CD4-positive, alpha-beta memory T cell (primary cell): ENCODE results near the gene SNX10. TPM values are rescaled to one million over a fixed set of nuclear protein-coding genes. Genes with fewer than 3 reads are reported as not detected.

Source experiments
- CTCF ChIA-PET: fragments of 350-600 bp; sonication (Branson Sonifier 250); formaldehyde crosslinking; loops from one replicate; lab custom pipeline; 2021; ENCODE audit warnings: inconsistent platforms; ENCODE audit not compliant: partially characterized antibody; lab: Charles Lee
- POLR2A ChIA-PET: fragments of 350-600 bp; sonication (Branson Sonifier 250); formaldehyde crosslinking; loops from one replicate; lab custom pipeline; 2021; ENCODE audit not compliant: partially characterized antibody; lab: Charles Lee
- DNase-seq, 5 donors: peaks; one replicate each; pipeline versions ENCODE4 v3.0.0 to v3.0.0-alpha.2; 2020 to 2022; ENCODE audit warnings: mixed read lengths in 1 of 5
- H3K27ac ChIP-seq: one replicate; pipeline ENCODE4 v1.7.0; 2013; ENCODE audit warnings: low read depth, low read length
- H3K27me3 ChIP-seq: 2 replicates; pipeline ENCODE4 v1.7.0; 2013; ENCODE audit warnings: mild to moderate bottlenecking, low read length, moderate library complexity; ENCODE audit not compliant: insufficient read depth
- H3K36me3 ChIP-seq: 2 replicates; pipeline ENCODE4 v1.7.0; 2013; ENCODE audit warnings: mild to moderate bottlenecking, low read length, moderate library complexity; ENCODE audit not compliant: insufficient read depth
- H3K4me1 ChIP-seq: 2 replicates; pipeline ENCODE4 v1.7.0; 2013; ENCODE audit warnings: mild to moderate bottlenecking, low read length, moderate library complexity; ENCODE audit not compliant: insufficient read depth
- H3K4me3 ChIP-seq, 2 donors: one replicate each; pipeline ENCODE4 v1.7.0; 2013; ENCODE audit warnings: low read length in 2 of 2, mild to moderate bottlenecking in 1 of 2
- H3K9me3 ChIP-seq, 2 donors: one replicate each; pipeline ENCODE4 v1.7.0; 2013; ENCODE audit warnings: low read length in 2 of 2, control low read depth in 1 of 2; ENCODE audit not compliant: control insufficient read depth in 1 of 2
- H3K27ac Mint-ChIP-seq, 7 donors: one replicate each; pipeline ENCODE4 v1.8.0; 2020 to 2021; ENCODE audit warnings: mixed read lengths in 7 of 7, mild to moderate bottlenecking in 6 of 7, inconsistent platforms in 3 of 7, moderate library complexity in 3 of 7
- H3K27me3 Mint-ChIP-seq, 2 donors: one replicate each; pipeline ENCODE4 v1.8.0; 2020 to 2021; ENCODE audit warnings: mixed read lengths in 2 of 2
- H3K36me3 Mint-ChIP-seq, 2 donors: one replicate each; pipeline ENCODE4 v1.8.0; 2020 to 2021; ENCODE audit warnings: mixed read lengths in 2 of 2, inconsistent platforms in 1 of 2, mild to moderate bottlenecking in 1 of 2
- H3K4me1 Mint-ChIP-seq, 4 donors: one replicate each; pipeline ENCODE4 v1.8.0; 2020 to 2021; ENCODE audit warnings: mixed read lengths in 4 of 4, mild to moderate bottlenecking in 1 of 4
- H3K4me3 Mint-ChIP-seq, 8 donors: one replicate each; pipeline ENCODE4 v1.8.0; 2020 to 2021; ENCODE audit warnings: mixed read lengths in 8 of 8, mild to moderate bottlenecking in 7 of 8, moderate library complexity in 6 of 8, inconsistent platforms in 3 of 8
- H3K9me3 Mint-ChIP-seq, 8 donors: one replicate each; pipeline ENCODE4 v1.8.0; 2020 to 2021; ENCODE audit warnings: mixed read lengths in 8 of 8, mild to moderate bottlenecking in 5 of 8, inconsistent platforms in 3 of 8, moderate library complexity in 1 of 8
- intact Hi-C: fragments of 100-400 bp; cut with micrococcal nuclease; formaldehyde crosslinking; loops from one replicate; pipeline ENCODE4 v1.15.1; 2023
- polyA plus RNA-seq, 2 donors: library from polyadenylated mRNA; unstranded; fragments of 300-500 nt; fragmentation: Illumina TruSeq; gene quantifications; one replicate each; pipeline ENCODE4 v1.2.3, GENCODE V29; 2021
- total RNA-seq, 2 experiments: library from RNA; stranded (reverse); gene quantifications; one replicate each; pipeline ENCODE4 v1.2.3, GENCODE V29; 2021

SNX10 gene
- total and polyA plus RNA-seq, 4 experiments from 2014 or later = 8.4 to 26.4 (median 16.5) TPM

DNA sequence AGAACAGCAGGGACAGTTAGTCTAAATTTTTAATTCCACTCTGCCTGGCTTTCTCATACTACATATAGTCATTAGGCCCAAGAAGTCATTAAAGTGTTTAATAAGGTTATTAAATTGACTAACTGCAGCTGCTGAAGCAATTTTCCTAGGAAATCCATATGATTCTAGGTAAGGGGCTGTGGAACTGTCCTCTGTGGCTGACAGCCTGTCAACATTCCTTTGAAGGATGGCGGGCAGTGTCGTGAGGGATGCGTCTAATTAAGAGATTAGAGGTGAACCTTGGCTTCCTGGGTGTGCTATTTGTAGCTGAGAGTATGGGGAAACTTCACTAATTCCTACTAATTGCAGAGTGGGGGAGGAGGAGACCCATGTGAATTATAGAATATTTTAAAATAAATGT lies 64.6 kb downstream of the SNX10 start:
- Histone ChIP-seq H3K4me1 (no peaks in the 10 kb centered on the region), H3K36me3 (no peaks in the 10 kb centered on the region), H3K27ac (no peak overlapping the region), H3K9me3 (no peaks in the 10 kb centered on the region), H3K27me3 (no peaks in the 10 kb centered on the region), H3K4me3 (no peak overlapping the region)
- Mint-ChIP-seq H3K36me3 (peaks cover 5 to 7% of the 10 kb centered on the region in 2 donors), H3K9me3 (no peaks in the 10 kb centered on the region), H3K4me1 (no peaks in the 10 kb centered on the region), H3K27ac (peak overlapping the region in 1 of 7 donors; percentile 6), H3K27me3 (no peaks in the 10 kb centered on the region), H3K4me3 (no peak overlapping the region)
- intact Hi-C loops = no loop called here
- DNase-seq = no peak
- ChIA-PET CTCF (interaction anchor here (0.8 to 2.8 kb wide), 8 partner anchors 8 to 464 kb away, joined by 3 to 22 read pairs (median 5); partner anchors contain the start of gene SNX10), POLR2A (interaction anchor here (1.9 kb wide), 1 partner anchor 9 kb away, joined by 5 read pairs; no protein-coding TSS in a partner anchor)

GRCh38 chr7:26356929-26357798 lies 65.5 kb downstream of the SNX10 start:
- ChIA-PET CTCF (interaction anchor here (0.8 to 2.8 kb wide), 6 partner anchors 8 to 464 kb away, joined by 3 to 22 read pairs (median 6); partner anchors contain the start of gene SNX10), POLR2A (interaction anchor here (1.9 kb wide), 1 partner anchor 8 kb away, joined by 5 read pairs; no protein-coding TSS in a partner anchor)
- H3K4me3 Mint-ChIP-seq = peak overlapping the region in 1 of 8 donors; percentile 50
- no peak for DNase-seq
- H3K36me3 ChIP-seq = no peaks in the 10 kb centered on the region
- H3K27me3 Mint-ChIP-seq = no peaks in the 10 kb centered on the region
- intact Hi-C loops = no loop called here
- H3K4me3 ChIP-seq = no peak overlapping the region
- H3K27ac Mint-ChIP-seq = peak overlapping the region in 1 of 7 donors; percentile 14
- no peaks in the 10 kb centered on the region for H3K9me3 Mint-ChIP-seq
- H3K4me1 ChIP-seq = no peaks in the 10 kb centered on the region
- H3K27ac ChIP-seq = no peak overlapping the region
- H3K27me3 ChIP-seq = no peaks in the 10 kb centered on the region
- H3K4me1 Mint-ChIP-seq = no peaks in the 10 kb centered on the region
- peaks cover 2 to 7% of the 10 kb centered on the region in 2 donors for H3K36me3 Mint-ChIP-seq
- no peaks in the 10 kb centered on the region for H3K9me3 ChIP-seq

DNA sequence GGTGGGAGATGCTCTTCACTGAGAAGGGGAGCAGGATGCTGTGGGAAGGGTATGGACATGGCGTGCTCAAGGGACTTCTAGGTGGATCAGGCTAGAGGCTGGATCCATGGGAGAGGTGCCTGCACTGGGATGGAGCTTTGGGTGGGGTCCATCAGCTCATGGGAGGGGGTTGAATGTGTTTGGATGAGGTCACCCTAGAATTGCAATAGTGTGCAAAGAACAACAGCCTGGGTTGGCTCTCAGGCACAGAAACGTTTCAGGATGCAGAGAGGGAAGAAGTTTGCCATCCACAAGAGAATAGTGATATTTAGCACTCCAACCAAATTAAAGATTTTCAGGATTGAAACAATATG lies 66.1 kb downstream of the SNX10 start:
- Histone ChIP-seq H3K4me1 (no peaks in the 10 kb centered on the region), H3K36me3 (no peaks in the 10 kb centered on the region), H3K27me3 (no peaks in the 10 kb centered on the region), H3K27ac (no peak overlapping the region), H3K4me3 (no peak overlapping the region), H3K9me3 (no peaks in the 10 kb centered on the region)
- intact Hi-C loops = no loop called here
- Mint-ChIP-seq H3K27ac (peak overlapping the region in 1 of 7 donors; percentile 45), H3K9me3 (no peaks in the 10 kb centered on the region), H3K36me3 (peaks cover 0 to 6% of the 10 kb centered on the region in 2 donors), H3K27me3 (no peaks in the 10 kb centered on the region), H3K4me3 (peak overlapping the region in 1 of 8 donors; percentile 50), H3K4me1 (no peaks in the 10 kb centered on the region)
- no peak for DNase-seq
- POLR2A ChIA-PET = no interaction called here
- CTCF ChIA-PET = interaction anchor here (1.4 to 2.8 kb wide), 5 partner anchors 8 to 465 kb away, joined by 3 to 22 read pairs (median 7); no protein-coding TSS in a partner anchor

DNA sequence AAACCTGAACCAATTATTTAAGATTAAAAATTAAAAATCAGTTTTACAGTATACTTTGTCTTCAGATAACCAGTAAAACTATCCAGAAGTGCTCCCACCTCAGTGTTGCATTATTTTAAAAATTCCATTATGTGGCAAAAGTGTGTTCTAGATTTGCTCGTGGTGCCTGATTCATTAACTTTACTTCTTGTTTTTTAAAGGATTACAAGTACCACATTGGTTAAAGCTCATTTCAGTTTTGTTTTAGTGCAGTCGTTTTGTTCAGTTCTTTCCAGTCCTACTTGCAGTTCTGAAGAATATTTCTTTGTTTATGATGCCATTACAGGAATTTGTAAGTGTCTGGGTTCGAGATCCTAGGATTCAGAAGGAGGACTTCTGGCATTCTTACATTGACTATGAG lies 69.0 kb downstream of the SNX10 start:
- intact Hi-C loops = no loop called here
- no peak for DNase-seq
- Histone ChIP-seq H3K36me3 (peaks cover 3% of the 10 kb centered on the region), H3K4me1 (no peaks in the 10 kb centered on the region), H3K27ac (no peak overlapping the region), H3K9me3 (no peaks in the 10 kb centered on the region), H3K4me3 (no peak overlapping the region), H3K27me3 (no peaks in the 10 kb centered on the region)
- peaks cover 0 to 3% (median 0%) of the 10 kb centered on the region in 4 donors for H3K4me1 Mint-ChIP-seq
- H3K27ac Mint-ChIP-seq = no peak overlapping the region
- ChIA-PET POLR2A (no interaction called here), CTCF (interaction anchor here (1.0 to 2.6 kb wide), 4 partner anchors 9 to 467 kb away, joined by 3 to 15 read pairs (median 5); no protein-coding TSS in a partner anchor)
- no peak overlapping the region for H3K4me3 Mint-ChIP-seq
- H3K27me3 Mint-ChIP-seq = no peaks in the 10 kb centered on the region
- no peaks in the 10 kb centered on the region for H3K9me3 Mint-ChIP-seq
- H3K36me3 Mint-ChIP-seq = peaks cover 5 to 7% of the 10 kb centered on the region in 2 donors

GRCh38 chr7:26361637-26362036 lies 70.0 kb downstream of the SNX10 start:
- no peak for DNase-seq
- no peaks in the 10 kb centered on the region for H3K9me3 Mint-ChIP-seq
- H3K4me3 Mint-ChIP-seq = no peak overlapping the region
- intact Hi-C loops = no loop called here
- Histone ChIP-seq H3K36me3 (peaks cover 5% of the 10 kb centered on the region), H3K4me1 (no peaks in the 10 kb centered on the region), H3K9me3 (no peaks in the 10 kb centered on the region), H3K27me3 (no peaks in the 10 kb centered on the region), H3K4me3 (no peak overlapping the region), H3K27ac (no peak overlapping the region)
- peaks cover 5 to 9% of the 10 kb centered on the region in 2 donors for H3K36me3 Mint-ChIP-seq
- H3K27me3 Mint-ChIP-seq = no peaks in the 10 kb centered on the region
- peak overlapping the region in 1 of 7 donors; percentile 43 for H3K27ac Mint-ChIP-seq
- CTCF ChIA-PET = interaction anchor here (1.5 to 6.5 kb wide), 5 partner anchors 8 to 468 kb away, joined by 3 to 288 read pairs (median 15); no protein-coding TSS in a partner anchor
- POLR2A ChIA-PET = interaction anchor here (1.0 kb wide), 1 partner anchor 468 kb away, joined by 4 read pairs; no protein-coding TSS in a partner anchor
- peaks cover 0 to 3% (median 0%) of the 10 kb centered on the region in 4 donors for H3K4me1 Mint-ChIP-seq

DNA sequence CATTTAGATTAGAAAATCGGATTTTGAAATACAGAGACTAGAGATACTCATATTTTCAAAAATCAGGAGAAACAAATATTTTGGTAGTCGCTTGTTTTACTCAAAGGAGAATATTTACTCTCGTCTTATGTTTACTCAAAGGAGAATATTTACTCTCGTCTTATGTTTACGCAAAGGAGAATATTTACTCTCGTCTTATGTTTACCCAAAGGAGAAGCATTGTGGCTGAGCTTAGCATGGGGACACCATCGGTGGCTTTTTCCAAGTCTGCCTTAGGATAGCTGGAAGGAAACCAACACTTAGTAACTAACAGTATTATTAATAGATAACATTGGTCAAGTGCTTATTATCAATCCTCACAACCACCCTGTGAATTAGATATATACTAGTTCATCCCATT lies 71.8 kb downstream of the SNX10 start:
- H3K36me3 ChIP-seq = peaks cover 5% of the 10 kb centered on the region
- DNase-seq = no peak
- ChIA-PET POLR2A (no interaction called here), CTCF (interaction anchor here (0.7 to 6.5 kb wide), 7 partner anchors 13 to 469 kb away, joined by 3 to 288 read pairs (median 17); no protein-coding TSS in a partner anchor)
- no peaks in the 10 kb centered on the region for H3K27me3 ChIP-seq
- intact Hi-C loops = no loop called here
- H3K4me1 ChIP-seq = no peaks in the 10 kb centered on the region
- H3K4me3 ChIP-seq = no peak overlapping the region
- Mint-ChIP-seq H3K27me3 (no peaks in the 10 kb centered on the region), H3K27ac (no peak overlapping the region), H3K36me3 (peaks cover 13 to 16% of the 10 kb centered on the region in 2 donors), H3K4me3 (no peak overlapping the region), H3K4me1 (peaks cover 0 to 3% (median 0%) of the 10 kb centered on the region in 4 donors), H3K9me3 (no peaks in the 10 kb centered on the region)
- no peak overlapping the region for H3K27ac ChIP-seq
- no peaks in the 10 kb centered on the region for H3K9me3 ChIP-seq
